ENCODE data around the gene PRKRIP1. TPM values are rescaled to one million over a fixed set of nuclear protein-coding genes. Genes with fewer than 3 reads are reported as not detected.

Gene PRKRIP1
- total RNA-seq, 1 donor from 2014 or later, result 11.1 TPM

DNA sequence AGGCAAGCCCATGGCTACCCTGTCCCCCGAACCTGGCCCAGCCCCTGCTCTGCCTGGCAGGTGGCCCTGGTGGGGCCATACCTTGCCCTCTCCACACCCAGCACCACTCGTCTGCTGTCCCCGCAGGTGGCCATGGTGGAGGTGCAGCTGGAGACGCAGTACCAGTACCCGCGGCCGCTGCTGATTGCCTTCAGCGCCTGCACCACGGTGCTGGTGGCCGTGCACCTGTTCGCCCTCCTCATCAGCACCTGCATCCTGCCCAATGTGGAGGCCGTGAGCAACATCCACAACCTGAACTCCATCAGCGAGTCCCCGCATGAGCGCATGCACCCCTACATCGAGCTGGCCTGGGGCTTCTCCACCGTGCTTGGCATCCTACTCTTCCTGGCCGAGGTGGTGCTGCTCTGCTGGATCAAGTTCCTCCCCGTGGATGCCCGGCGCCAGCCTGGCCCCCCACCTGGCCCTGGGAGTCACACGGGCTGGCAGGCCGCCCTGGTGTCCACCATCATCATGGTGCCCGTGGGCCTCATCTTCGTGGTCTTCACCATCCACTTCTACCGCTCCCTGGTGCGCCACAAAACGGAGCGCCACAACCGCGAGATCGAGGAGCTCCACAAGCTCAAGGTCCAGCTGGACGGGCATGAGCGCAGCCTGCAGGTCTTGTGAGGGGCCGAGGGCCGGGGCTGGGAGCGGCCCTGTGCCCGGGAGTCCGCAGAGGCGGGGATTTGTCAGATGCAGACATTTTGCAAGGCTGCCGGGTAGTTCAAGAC is 50.4 kb downstream of the PRKRIP1 start:
- no peaks in the 10 kb centered on the region for H3K27me3 ChIP-seq (ENCODE audit: low read depth)

GRCh38 chr7:102447311-102447710 is 51.1 kb downstream of the PRKRIP1 start:
- no peak for DNase-seq
- TF ChIP-seq CTCF (IDR thresholded peaks at IDR 0.05; ENCODE audit: borderline replicate concordance), result no peak
- Histone ChIP-seq H3K9me3 (replicated peaks) (no peaks in the 10 kb centered on the region), H3K27me3 (ENCODE audit: low read depth) (no peaks in the 10 kb centered on the region), H3K4me1 (no peaks in the 10 kb centered on the region), H3K27ac (replicated peaks) (no peak overlapping the region), H3K36me3 (peaks cover 21% of the 10 kb centered on the region), H3K4me3 (no peak overlapping the region)
- intact Hi-C loops (cut with micrococcal nuclease), result no loop called here

More for the DNA sequence above, 50.4 kb downstream of the PRKRIP1 start:
- H3K4me3 ChIP-seq, result no peak overlapping the region
- no peak overlapping the region for H3K27ac ChIP-seq (replicated peaks)
- no peaks in the 10 kb centered on the region for H3K4me1 ChIP-seq
- H3K9me3 ChIP-seq (replicated peaks), result no peaks in the 10 kb centered on the region
- no peak for DNase-seq
- peaks cover 24% of the 10 kb centered on the region for H3K36me3 ChIP-seq
- no peak for TF ChIP-seq CTCF (IDR thresholded peaks at IDR 0.05; ENCODE audit: borderline replicate concordance)
- intact Hi-C loops (cut with micrococcal nuclease), result no loop called here

- H3K27ac ChIP-seq (replicated peaks), result no peak overlapping the region
- H3K36me3 ChIP-seq, result peaks cover 20% of the 10 kb centered on the region
- no peak overlapping the region for H3K4me3 ChIP-seq
- peaks cover 4% of the 10 kb centered on the region for H3K4me1 ChIP-seq
- no peak for DNase-seq
- intact Hi-C loops (cut with micrococcal nuclease), result no loop called here
- no peaks in the 10 kb centered on the region for H3K9me3 ChIP-seq (replicated peaks)
- no peak for TF ChIP-seq CTCF (IDR thresholded peaks at IDR 0.05; ENCODE audit: borderline replicate concordance)
- no peaks in the 10 kb centered on the region for H3K27me3 ChIP-seq (ENCODE audit: low read depth)
Measured at GRCh38 chr7:102449136-102449535, 53.0 kb downstream of the PRKRIP1 start.

DNA sequence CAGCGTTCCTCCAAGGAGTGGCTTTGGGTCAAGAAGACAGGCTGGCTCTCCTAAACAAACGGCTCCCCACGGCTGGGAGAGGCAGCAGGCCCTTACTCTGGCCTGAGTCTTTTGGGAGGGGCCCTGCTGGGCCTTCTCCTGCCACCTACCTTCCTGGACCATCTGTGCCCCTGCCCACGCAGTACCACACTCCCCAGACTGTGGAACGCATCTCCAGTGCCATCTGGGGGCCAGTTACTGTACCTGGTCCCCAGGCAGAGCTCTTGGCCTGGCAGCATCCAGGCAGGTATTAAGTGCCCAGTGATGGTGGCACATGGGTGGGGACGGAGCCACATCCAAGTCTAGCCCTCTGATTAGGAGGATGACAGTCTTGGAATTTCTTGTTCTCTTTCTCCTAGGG is 54.1 kb downstream of the PRKRIP1 start:
- Histone ChIP-seq H3K27ac (replicated peaks) (no peak overlapping the region), H3K36me3 (peaks cover 20% of the 10 kb centered on the region), H3K4me1 (peaks cover 4% of the 10 kb centered on the region), H3K27me3 (ENCODE audit: low read depth) (no peaks in the 10 kb centered on the region), H3K4me3 (no peak overlapping the region), H3K9me3 (replicated peaks) (no peaks in the 10 kb centered on the region)
- DNase-seq, result no peak
- no peak for TF ChIP-seq CTCF (IDR thresholded peaks at IDR 0.05; ENCODE audit: borderline replicate concordance)
- intact Hi-C loops (cut with micrococcal nuclease), result no loop called here

GRCh38 chr7:102451371-102452054 is 55.4 kb downstream of the PRKRIP1 start:
- DNase-seq, result no peak
- Histone ChIP-seq H3K27me3 (ENCODE audit: low read depth) (no peaks in the 10 kb centered on the region), H3K4me3 (no peak overlapping the region), H3K27ac (replicated peaks) (no peak overlapping the region), H3K9me3 (replicated peaks) (no peaks in the 10 kb centered on the region), H3K36me3 (peaks cover 29% of the 10 kb centered on the region), H3K4me1 (peaks cover 4% of the 10 kb centered on the region)
- no peak for TF ChIP-seq CTCF (IDR thresholded peaks at IDR 0.05; ENCODE audit: borderline replicate concordance)
- intact Hi-C loops (cut with micrococcal nuclease), result no loop called here
